Ishikawa (cell line): ENCODE results near the gene OXSR1.

Experiments
- CEBPB ChIP-seq: IDR thresholded peaks from 2 replicates; pipeline ENCODE4 v1.6.1; 2012
- CREB1 ChIP-seq: IDR thresholded peaks from 2 replicates; pipeline ENCODE4 v1.6.1; 2012; ENCODE audit warnings: low read depth
- EGR1 ChIP-seq: IDR thresholded peaks from 2 replicates; pipeline ENCODE4 v1.6.1; 2012
- EP300 ChIP-seq: IDR thresholded peaks from 2 replicates; pipeline ENCODE4 v1.6.1; 2012; ENCODE audit warnings: borderline replicate concordance
- FOXM1 ChIP-seq: IDR thresholded peaks from 2 replicates; pipeline ENCODE4 v1.6.1; 2012; ENCODE audit warnings: low read depth, borderline replicate concordance
- MAX ChIP-seq: IDR thresholded peaks from 2 replicates; pipeline ENCODE4 v1.6.1; 2012
- NFIC ChIP-seq: IDR thresholded peaks from 2 replicates; pipeline ENCODE4 v1.6.1; 2012
- RAD21 ChIP-seq: IDR thresholded peaks from 2 replicates; pipeline ENCODE4 v1.6.1; 2012; ENCODE audit warnings: low read depth
- REST ChIP-seq: IDR thresholded peaks from 2 replicates; pipeline ENCODE4 v1.6.1; 2012; ENCODE audit warnings: low read depth, mild to moderate bottlenecking
- TAF1 ChIP-seq: IDR thresholded peaks from 2 replicates; pipeline ENCODE4 v1.6.1; 2012; ENCODE audit warnings: low read depth, mild to moderate bottlenecking
- TCF12 ChIP-seq: IDR thresholded peaks from 2 replicates; pipeline ENCODE4 v1.6.1; 2012; ENCODE audit warnings: low read depth
- TEAD4 ChIP-seq: IDR thresholded peaks from 2 replicates; pipeline ENCODE4 v1.6.1; 2012
- USF1 ChIP-seq: IDR thresholded peaks from 2 replicates; pipeline ENCODE4 v1.6.1; 2012
- YY1 ChIP-seq: IDR thresholded peaks from 2 replicates; pipeline ENCODE4 v1.6.1; 2012; ENCODE audit warnings: low read depth
- ZBTB7A ChIP-seq: IDR thresholded peaks from 2 replicates; pipeline ENCODE4 v1.6.1; 2012; ENCODE audit warnings: low read depth

Gene OXSR1

GRCh38 chr3:38140326-38141172 lies 24.8 kb upstream of the OXSR1 start:
- TF ChIP-seq TEAD4, result no peak
- peak; percentile 26; the same call in 1 of the 2 replicates for TF ChIP-seq RAD21
- no peak for TF ChIP-seq TAF1
- no peak for TF ChIP-seq FOXM1
- TF ChIP-seq NFIC, result no peak
- TF ChIP-seq TCF12, result no peak
- TF ChIP-seq MAX, result no peak
- TF ChIP-seq YY1, result no peak
- TF ChIP-seq CREB1, result no peak

GRCh38 chr3:38141173-38141951 lies 24.0 kb upstream of the OXSR1 start:
- TF ChIP-seq MAX, result no peak
- no peak for TF ChIP-seq FOXM1
- TF ChIP-seq NFIC, result no peak
- no peak for TF ChIP-seq YY1
- no peak for TF ChIP-seq EP300
- TF ChIP-seq RAD21, result no peak
- TF ChIP-seq TCF12, result no peak
- TF ChIP-seq REST, result no peak
- TF ChIP-seq TAF1, result no peak
- TF ChIP-seq ZBTB7A, result no peak
- TF ChIP-seq EGR1, result no peak

- TF ChIP-seq CEBPB, result no peak
- TF ChIP-seq REST, result no peak
- TF ChIP-seq TEAD4, result no peak
- TF ChIP-seq FOXM1, result no peak
- no peak for TF ChIP-seq TAF1
- TF ChIP-seq NFIC, result no peak
- TF ChIP-seq CREB1, result no peak
- no peak for TF ChIP-seq RAD21
- no peak for TF ChIP-seq YY1
- TF ChIP-seq USF1, result no peak
- no peak for TF ChIP-seq ZBTB7A
- no peak for TF ChIP-seq EGR1
Measured at GRCh38 chr3:38141952-38142273, 23.4 kb upstream of the OXSR1 start.

GRCh38 chr3:38142959-38143358 lies 22.4 kb upstream of the OXSR1 start:
- TF ChIP-seq MAX, result no peak
- no peak for TF ChIP-seq ZBTB7A

- TF ChIP-seq YY1, result no peak
- TF ChIP-seq TAF1, result no peak
- TF ChIP-seq EGR1, result no peak
- TF ChIP-seq USF1, result no peak
- no peak for TF ChIP-seq TEAD4
Measured at GRCh38 chr3:38143511-38143910, 21.8 kb upstream of the OXSR1 start.

GRCh38 chr3:38146504-38146903 lies 18.8 kb upstream of the OXSR1 start:
- no peak for TF ChIP-seq NFIC
- no peak for TF ChIP-seq FOXM1
